SW 1271 (cell line): ENCODE results near the gene PARVA.

Source experiments
- DNase-seq, 2 experiments: peaks; one replicate each; lab custom pipeline; 2025; lab: John Stamatoyannopoulos, UW

The PARVA gene

DNA sequence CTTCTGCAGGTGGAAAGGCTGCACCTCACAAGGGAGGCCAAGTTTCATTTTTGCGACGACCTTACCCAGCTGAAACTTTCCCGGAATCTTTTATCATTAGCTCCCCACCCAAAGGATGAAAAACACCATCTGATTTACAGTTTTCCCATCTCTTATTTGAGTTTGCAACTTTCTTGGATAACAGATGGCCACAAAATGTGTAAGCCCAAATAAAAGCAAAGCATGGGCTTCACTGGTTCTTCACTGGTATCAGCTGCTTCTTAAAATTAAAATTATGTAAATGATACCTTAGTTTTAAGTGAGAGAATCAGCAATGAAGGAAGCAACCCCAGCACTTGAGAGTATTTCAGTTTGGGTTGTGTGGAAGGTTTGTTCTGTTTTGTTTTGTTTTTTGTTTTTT is 55.8 kb downstream of the PARVA start:
- no peak for DNase-seq

DNA sequence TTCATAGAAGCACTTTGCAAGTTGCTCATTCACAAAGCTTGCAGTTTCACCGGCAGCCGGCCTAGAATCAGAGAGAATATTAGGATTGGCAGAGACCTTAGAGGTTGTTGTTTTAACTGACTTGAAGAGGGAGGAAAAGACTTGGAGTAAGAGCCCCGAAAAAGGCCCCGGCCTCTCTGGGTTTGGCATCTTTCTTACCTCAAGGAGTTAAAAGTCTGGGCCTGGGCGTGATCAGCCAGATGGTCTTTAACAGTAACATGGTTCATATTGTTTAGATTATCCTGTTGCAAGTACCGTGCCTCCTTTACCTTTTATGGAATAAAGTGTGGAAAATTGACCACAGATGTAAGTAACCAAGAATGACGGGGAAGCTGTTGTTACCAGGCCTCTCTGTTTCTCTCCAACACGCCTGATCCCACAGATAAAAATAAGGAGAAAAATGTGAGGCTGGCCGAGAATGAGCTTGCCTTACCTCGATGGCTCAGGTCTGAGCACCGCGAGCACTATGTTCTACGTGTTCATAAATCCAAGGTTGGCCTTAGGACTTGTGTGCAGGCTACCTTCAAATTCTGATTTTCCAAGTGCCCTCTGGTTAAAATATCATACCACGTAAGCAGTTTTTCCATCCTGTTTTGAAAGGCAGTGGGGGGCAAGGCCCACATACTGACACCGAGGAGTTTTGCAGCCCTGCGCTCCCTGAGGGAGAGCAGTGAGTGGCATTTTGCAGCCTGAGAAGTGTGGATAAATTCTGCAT is 56.4 kb downstream of the PARVA start:
- DNase-seq = no peak

DNA sequence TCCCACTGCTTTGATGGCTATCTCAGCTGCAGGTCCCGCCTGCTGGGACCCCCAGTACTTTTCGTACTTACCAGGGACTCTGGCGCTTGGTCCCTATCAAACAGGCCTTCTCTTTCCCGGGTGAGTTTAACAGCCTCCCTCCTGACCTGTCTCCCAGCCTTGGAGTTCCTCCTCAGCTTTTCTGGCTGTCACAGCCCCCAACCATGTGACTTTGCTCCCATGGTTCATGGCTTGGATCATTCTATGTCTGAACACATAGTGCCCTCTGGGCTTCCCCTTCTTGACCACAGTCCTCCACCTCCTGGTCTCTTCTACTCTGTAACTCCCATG is 56.9 kb downstream of the PARVA start:
- DNase-seq = no peak

DNA sequence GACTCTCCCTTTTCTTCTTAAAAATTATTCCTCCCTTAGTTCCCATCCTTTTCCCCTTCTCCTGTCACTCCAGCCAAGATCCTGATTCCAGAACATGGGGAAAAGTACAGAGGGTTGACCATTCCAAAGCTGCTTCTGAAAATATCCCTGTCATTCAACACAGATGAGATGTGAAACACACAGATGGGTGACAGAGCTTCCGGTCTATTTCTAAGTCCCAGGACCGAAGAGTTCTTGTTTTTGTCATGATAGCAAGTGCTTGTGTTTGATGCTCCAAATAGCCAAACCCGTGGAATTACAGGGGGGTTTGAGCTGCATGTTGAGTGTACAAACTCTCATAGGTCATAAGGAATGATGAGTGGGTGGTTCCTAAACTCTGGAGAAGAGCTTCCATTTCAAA is 57.9 kb downstream of the PARVA start:
- no peak for DNase-seq

DNA sequence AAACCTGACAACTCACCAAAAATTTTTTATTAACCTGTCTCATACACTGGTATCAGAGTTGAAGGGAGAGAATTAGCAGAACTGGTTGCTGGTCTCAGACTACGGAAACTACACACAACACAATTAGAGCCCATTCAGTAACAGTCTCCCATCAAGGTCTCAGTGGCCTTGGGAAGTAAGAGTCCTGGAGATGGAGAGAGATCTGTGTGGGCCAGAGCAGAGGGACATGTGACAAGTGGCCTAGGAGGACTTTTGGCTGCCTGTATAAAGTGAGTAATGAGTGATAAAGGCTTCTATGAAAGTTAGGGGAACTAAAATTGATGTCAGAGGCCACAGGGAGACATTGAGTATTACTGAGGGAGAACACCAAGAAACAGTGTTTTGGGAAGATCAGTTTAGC is 58.9 kb downstream of the PARVA start:
- no peak for DNase-seq

GRCh38 chr11:12438291-12438690 is 60.9 kb downstream of the PARVA start:
- no peak for DNase-seq

DNA sequence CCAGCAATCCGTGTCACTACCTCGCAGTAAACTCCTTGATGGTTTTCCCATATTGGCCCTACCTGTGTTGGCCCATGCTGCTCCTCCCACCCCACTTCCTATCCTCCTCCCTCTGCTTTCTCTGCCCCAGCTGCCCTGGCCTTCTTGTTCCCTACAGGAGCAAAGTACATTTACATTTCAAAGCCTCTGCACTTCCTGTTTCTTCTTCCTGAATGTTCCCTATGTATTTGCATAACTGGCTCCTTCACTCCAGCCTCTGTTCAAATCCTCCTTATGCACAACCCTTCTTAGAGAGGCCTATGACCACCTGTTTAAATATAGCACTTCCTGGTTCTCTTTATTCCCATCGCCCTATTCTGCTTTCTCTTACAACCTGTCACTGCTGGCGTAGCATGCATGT is 62.2 kb downstream of the PARVA start:
- DNase-seq = no peak

DNA sequence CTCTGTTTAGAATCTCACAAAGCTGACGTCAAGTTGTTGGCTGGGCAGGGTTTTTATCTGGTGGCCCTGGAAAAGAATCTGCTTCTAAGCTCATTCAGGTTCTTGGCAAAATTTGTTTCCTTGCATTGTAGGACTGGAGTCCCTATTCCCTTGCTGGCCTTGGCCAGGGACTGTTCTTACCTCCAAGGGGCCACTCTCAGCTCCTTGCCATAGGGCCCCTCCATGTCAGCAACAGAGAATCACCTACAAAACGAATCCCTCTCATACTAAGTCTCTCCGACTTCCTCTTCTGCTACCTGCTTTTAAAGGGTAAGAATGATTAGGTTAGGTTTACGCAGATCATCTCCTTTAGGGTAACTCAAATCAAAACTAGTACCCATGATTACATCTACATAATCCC is 63.2 kb downstream of the PARVA start:
- no peak for DNase-seq

DNA sequence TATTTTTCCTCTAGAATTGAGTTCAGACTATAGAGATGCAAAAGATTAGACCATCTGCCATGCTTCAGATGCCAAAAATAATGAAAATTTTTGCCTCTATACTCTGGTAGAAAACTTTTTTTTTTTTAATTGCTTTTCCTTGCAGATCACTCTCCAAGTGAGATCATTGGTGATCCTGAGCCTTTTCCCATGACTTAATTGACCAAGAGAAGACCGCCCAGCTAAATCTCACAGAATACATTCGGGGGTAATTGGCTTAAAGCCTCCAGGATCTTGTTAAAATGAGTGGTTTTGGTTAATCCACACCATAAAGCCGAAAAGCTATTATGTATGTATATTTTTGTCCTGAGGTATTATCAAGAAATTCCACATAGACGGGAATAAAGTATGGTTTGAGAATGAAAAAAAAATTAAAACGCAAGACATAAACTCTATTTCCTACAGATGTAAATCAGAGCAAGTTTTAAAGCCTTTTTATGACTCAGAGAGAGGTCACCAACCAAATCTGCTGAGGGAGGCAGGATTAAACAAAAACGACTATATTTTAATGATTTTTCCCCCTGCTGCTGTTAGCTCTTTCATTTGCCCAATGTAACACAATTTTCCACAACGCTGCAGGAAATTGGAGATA is 64.0 kb downstream of the PARVA start:
- DNase-seq = no peak

DNA sequence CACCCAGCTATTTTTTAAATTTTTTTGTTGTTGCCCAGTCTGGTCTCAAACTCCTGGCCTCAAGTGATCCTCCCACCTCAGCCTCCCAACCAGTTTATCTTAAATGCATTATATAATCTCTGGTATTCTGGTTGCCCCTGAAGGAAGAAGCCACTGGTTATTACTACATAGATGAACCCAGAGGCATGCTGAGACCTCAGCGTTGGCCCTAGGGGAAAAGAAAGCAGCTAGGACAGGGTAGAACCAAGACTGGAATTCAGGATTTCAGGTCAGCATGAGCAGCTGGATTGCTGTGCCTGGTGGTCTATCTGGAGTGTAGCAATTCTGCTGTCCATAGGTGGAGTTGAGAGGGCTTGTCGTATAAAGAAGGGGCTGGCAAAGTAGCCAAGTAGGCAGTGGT is 67.2 kb downstream of the PARVA start:
- DNase-seq = no peak

DNA sequence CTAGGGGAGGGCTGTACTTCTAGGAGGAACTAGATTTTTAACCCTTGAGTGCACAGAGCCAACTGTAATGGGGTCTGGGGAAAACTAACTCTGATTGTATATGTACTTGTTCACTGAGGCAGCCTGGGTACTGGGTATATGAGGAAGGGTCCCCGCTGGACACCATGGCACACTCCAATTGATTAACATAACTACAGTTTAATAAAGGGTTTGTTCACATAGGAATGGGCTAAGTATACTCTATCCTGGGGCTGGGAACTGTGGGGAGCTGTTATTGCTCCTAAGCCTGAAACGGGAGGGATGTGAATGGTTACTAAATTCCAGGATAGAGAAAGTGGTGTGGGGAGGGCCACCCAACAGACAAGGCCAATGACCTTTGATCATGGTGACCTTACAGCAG is 67.6 kb downstream of the PARVA start:
- DNase-seq = no peak

GRCh38 chr11:12446863-12447262 is 69.5 kb downstream of the PARVA start:
- DNase-seq = no peak

DNA sequence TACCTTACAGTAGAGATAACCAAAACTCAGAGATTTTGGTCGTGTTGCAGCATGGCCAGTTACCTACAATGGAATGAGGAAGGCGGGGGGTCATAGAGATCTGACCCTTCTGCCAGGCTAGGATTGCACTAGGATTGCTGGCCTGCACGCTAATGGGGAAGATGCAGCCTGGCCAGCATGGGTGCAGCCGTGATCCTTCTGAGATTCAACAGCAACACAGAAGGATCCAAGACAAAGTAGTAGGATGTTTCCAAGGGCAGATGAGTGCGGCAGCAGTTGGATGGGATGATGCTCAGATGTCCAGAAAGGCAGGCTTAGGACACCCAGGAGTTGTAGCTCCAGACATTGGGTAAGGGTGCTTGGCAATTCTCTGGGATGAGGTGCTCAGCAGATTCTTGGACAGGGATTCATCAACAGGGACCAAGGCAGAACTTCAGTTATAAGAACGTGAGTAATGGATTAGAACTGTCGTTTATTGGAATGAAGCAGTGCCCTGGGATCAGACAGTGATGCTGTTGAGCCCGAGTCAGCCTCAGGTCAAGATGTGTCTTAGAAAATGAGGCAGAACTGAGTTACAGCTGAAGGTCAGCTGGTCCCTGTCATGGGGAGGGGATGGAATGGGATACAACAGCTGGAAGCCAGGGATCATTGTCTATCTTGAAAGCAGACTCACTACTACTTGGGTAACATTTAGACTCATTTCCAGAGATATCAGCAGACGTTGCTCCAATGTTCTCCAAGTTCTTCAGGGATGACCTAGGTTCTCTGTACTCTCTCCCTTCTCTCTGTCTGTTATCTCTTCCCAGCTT is 71.0 kb downstream of the PARVA start:
- DNase-seq = no peak

DNA sequence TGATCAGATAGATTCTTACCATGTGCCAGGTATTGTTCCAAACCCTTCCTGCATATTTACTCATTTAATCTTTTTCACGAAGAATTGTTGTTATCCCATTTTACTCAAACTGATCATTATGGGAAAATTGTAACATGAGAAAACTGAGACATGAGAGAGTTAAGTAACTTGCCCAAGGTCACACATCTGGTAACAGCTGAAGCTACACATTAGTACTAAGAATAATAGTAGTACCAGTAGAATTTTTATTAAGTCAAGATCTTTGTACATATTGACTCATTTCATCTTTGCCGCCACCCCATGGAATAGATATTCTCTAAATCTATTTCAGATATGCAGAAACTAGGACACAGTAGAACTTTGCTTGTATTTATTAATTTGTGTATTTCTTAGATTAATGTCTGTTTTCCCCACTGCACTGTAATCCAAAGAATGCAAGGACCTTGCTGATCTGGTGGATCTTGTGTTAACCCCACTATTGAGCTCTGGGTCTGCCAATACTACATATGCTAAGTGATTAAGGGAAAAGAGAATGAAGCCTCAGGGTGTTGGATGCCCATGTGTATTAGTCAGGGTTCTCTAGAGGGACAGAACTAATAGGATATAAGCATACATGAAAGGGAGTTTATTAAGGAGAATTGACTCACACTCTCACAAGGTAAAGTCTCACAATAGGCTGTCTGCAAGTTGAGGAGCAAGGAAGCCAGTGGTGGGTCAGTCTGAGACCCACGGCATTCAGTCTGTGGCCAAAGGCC is 72.8 kb downstream of the PARVA start:
- peak in 1 of 2 experiments; percentile 19 for DNase-seq

DNA sequence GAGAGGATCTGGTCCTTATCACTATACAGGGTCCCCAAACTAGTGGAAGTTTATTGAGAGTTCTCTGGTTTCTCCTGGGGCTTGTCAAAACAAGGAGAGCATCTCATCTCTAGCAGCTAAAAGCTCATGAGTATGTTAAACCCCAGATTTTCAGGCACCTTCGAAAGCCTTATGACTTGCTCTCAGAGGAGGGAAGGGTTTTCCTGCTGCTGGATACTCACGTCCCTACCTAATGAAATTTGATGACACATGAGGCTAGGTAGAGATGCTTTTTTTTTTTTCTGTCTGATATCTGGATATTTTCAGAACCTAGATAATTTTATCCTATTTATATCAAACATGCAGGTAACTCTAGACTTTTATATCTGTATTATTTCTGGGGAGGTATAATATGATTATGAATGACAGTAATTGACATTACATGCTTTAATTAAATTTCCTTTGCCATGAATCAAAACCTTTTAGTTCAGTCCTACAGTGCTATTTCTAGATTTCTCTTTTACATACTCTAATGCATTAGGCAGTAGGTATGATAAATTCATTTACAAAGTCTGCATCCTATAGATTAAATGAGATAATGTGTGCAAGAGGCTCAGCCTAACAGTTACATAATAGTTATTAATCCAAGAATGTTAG is 73.9 kb downstream of the PARVA start:
- DNase-seq = no peak

DNA sequence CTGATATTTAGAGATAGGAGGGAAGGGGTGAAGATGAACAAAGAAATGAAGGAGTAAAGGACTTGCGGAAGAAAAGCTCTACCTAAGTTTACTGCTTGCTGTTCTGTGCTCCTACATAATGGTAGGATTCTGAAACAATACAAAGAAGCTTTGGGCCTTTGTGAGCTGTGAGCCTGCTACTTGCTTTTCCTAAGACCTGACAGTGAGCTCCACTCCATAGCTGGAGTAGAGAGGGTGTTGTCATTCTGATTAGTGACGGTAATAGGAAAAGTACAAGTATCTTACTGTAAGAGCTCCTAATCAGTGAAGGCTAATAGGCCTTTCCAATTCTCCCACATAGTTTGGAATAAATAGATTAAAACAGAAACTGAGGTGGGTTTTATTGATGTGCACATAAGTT is 75.9 kb downstream of the PARVA start:
- no peak for DNase-seq

GRCh38 chr11:12454782-12455181 is 77.4 kb downstream of the PARVA start:
- no peak for DNase-seq

DNA sequence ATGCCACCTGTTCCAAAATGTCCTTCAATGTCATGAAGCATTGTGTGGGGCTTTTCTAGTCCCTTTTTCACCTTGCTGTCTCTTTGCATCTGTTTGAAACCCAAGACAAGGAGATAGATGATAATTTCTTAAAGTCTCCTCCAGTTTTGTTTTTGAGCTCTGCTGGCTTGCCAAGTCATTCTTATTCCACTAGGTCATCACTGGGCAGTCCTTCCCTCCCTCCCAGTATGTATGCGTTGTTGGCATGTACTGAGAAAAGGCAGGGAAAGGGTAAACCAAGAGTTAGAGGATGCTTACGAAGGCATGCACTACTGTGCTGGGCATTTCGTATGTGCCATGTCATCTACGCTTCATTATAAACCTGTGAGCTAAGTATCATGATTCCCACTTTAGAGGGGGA is 78.6 kb downstream of the PARVA start:
- DNase-seq = no peak

DNA sequence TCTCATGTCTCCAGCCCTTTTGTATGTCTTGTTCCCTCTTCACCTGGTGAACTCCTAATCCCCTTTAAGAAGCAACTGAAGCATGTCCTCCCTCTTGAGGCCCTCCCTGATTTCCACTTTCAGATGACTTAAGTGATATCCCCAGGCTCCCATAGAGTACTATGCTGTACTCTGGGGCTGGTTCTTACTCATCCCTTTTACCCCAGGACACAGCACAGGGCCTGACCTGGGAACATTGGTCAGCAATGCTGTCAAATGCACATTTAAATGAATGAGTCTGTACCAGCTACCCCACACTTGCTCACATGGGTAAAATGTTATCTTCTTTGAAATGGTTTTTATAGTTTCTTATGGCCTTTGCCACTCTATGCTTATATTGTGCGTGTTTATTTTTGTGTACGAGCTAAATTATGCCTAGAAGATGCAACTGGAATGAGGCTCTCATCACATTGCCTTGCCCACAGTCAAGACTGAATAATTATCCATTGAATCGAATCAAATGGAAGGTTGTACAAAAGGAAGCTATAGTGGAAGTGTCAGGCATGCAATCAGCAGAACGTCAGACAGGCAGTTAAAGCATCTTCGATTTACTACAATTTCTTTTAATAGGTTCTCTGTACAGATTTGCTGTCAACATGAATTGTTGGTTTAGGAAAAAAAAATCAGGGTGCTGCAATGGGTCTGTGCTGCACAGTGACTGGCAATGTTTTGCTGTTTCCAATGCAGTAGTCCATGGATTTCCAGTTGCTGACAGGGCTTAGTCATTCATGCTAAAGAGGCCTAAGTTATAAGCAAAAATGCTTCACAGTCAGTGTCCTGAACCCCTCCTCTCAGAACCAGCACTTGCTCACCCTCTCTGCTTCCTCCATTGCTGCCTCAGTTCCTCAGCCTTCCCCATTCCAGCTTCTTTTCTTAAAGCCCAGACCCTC is 79.5 kb downstream of the PARVA start:
- DNase-seq = no peak

DNA sequence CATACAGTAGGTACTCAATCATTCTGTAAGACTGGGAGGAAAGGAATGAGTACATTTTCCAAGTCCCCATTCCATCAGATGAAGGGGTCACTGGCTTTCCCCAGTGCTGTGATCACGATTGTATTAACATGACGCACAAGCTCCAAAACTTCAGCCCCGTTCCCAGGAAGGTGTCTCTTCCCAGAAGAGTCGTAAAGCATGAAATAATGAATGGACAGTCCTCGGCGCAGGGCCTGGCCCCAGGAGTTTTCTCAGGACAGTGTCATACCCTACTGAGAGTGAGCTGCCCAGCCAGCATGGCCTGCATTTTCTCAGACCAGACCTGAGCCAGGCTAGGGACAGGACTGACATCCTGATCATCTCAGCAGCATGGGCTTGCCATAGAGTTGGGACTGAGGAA is 80.7 kb downstream of the PARVA start:
- DNase-seq = no peak

DNA sequence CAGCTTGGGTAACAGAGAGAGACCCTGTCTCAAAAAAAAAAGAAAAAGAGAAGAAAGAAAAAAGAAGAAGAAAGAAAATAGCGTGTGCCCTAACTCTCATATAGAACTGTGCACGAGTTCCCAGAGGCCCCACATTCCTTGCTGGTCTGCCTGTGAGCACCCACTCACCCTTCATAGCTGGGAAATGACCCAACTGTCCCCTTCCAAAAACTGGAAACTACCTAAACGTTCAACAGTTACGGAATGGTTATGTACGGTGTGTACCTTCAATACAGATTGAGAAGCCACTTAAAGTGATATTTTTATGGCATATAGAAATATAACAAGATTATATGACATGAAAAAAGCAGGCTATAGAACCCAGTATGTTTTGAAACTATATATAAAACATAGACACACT is 82.0 kb downstream of the PARVA start:
- DNase-seq = no peak
